ENCODE data around the gene MED25.

The MED25 gene

GRCh38 chr19:49861107-49861506 is 43.0 kb downstream of the MED25 start:
- Histone ChIP-seq H2BK15ac (ENCODE audit: low read depth, poor library complexity, severe bottlenecking) (no peak overlapping the region), H3K4me1 (ENCODE audit: control insufficient read depth, insufficient read depth, low read depth, low read length) (peaks cover 55% of the 10 kb centered on the region), H2AK5ac (ENCODE audit: low read length, severe bottlenecking) (no peak overlapping the region), H2AFZ (ENCODE audit: low read depth, low read length) (no peak overlapping the region), H3K14ac (ENCODE audit: low read length in 2 of 2) (no peak overlapping the region), H3K4me3 (ENCODE audit: insufficient read depth in 1 of 2, low read depth in 1 of 2, low read length in 2 of 2) (no peak overlapping the region), H3K9me3 (ENCODE audit: control insufficient read depth, low read length) (no peaks in the 10 kb centered on the region), H2BK12ac (ENCODE audit: low read length in 2 of 2) (no peak overlapping the region), H4K91ac (ENCODE audit: low read length) (no peak overlapping the region), H3K9ac (ENCODE audit: low read length) (no peak overlapping the region), H3K4ac (ENCODE audit: low read depth in 1 of 2, low read length in 2 of 2) (no peak overlapping the region), H3K79me1 (replicated peaks; ENCODE audit: low read length, poor library complexity, severe bottlenecking) (peaks cover 23% of the 10 kb centered on the region), H3K27me3 (ENCODE audit: control insufficient read depth in 1 of 2, insufficient read depth in 1 of 2, low read length in 2 of 2) (no peaks in the 10 kb centered on the region), H4K8ac (ENCODE audit: low read length) (no peak overlapping the region), H2BK5ac (ENCODE audit: low read depth, low read length, poor library complexity, severe bottlenecking) (no peak overlapping the region), H3K27ac (ENCODE audit: low read length, poor library complexity, severe bottlenecking) (no peak overlapping the region), H2BK120ac (ENCODE audit: low read depth, low read length) (no peak overlapping the region), H3K4me2 (ENCODE audit: low read length, poor library complexity, severe bottlenecking) (no peak overlapping the region), H3K18ac (ENCODE audit: low read depth in 1 of 2, low read length in 2 of 2) (no peak overlapping the region), H3K36me3 (ENCODE audit: control insufficient read depth in 1 of 2, insufficient read depth in 2 of 2, low read depth in 1 of 2, low read length in 2 of 2) (peaks cover 69 to 92% of the 10 kb centered on the region in 2 experiments), H3K23ac (ENCODE audit: low read length in 2 of 2) (no peak overlapping the region)
- 62% methylated on average over 12 of the region's 13 CpGs for WGBS
- no peak for DNase-seq

GRCh38 chr19:49861541-49862378 is 43.7 kb downstream of the MED25 start:
- no peak for DNase-seq
- no peak overlapping the region for H3K4me2 ChIP-seq (ENCODE audit: low read length, poor library complexity, severe bottlenecking)
- H3K4ac ChIP-seq (ENCODE audit: low read depth in 1 of 2, low read length in 2 of 2): no peak overlapping the region
- no peak overlapping the region for H4K8ac ChIP-seq (ENCODE audit: low read length)
- no peaks in the 10 kb centered on the region for H3K27me3 ChIP-seq (ENCODE audit: control insufficient read depth in 1 of 2, insufficient read depth in 1 of 2, low read length in 2 of 2)
- H2AK5ac ChIP-seq (ENCODE audit: low read length, severe bottlenecking): no peak overlapping the region
- H2BK5ac ChIP-seq (ENCODE audit: low read depth, low read length, poor library complexity, severe bottlenecking): no peak overlapping the region
- no peak overlapping the region for H3K23ac ChIP-seq (ENCODE audit: low read length in 2 of 2)
- no peak overlapping the region for H2BK120ac ChIP-seq (ENCODE audit: low read depth, low read length)
- no peak overlapping the region for H3K18ac ChIP-seq (ENCODE audit: low read depth in 1 of 2, low read length in 2 of 2)
- no peaks in the 10 kb centered on the region for H3K9me3 ChIP-seq (ENCODE audit: control insufficient read depth, low read length)
- peaks cover 57% of the 10 kb centered on the region for H3K4me1 ChIP-seq (ENCODE audit: control insufficient read depth, insufficient read depth, low read depth, low read length)
- no peak overlapping the region for H2BK12ac ChIP-seq (ENCODE audit: low read length in 2 of 2)
- H3K14ac ChIP-seq (ENCODE audit: low read length in 2 of 2): no peak overlapping the region
- H4K91ac ChIP-seq (ENCODE audit: low read length): no peak overlapping the region
- peaks cover 22% of the 10 kb centered on the region for H3K79me1 ChIP-seq (replicated peaks; ENCODE audit: low read length, poor library complexity, severe bottlenecking)
- H3K27ac ChIP-seq (ENCODE audit: low read length, poor library complexity, severe bottlenecking): no peak overlapping the region
- H3K36me3 ChIP-seq (ENCODE audit: control insufficient read depth in 1 of 2, insufficient read depth in 2 of 2, low read depth in 1 of 2, low read length in 2 of 2): peaks cover 65 to 87% of the 10 kb centered on the region in 2 experiments
- no peak overlapping the region for H3K9ac ChIP-seq (ENCODE audit: low read length)
- H2BK15ac ChIP-seq (ENCODE audit: low read depth, poor library complexity, severe bottlenecking): no peak overlapping the region
- H2AFZ ChIP-seq (ENCODE audit: low read depth, low read length): no peak overlapping the region
- WGBS: 95% methylated on average over 44 of the region's 60 CpGs
- H3K4me3 ChIP-seq (ENCODE audit: insufficient read depth in 1 of 2, low read depth in 1 of 2, low read length in 2 of 2): no peak overlapping the region

- H3K4me1 ChIP-seq (ENCODE audit: control insufficient read depth, insufficient read depth, low read depth, low read length): peaks cover 53% of the 10 kb centered on the region
- H2AFZ ChIP-seq (ENCODE audit: low read depth, low read length): no peak overlapping the region
- peak overlapping the region in 1 of 2 experiments; percentile 25 for H3K4ac ChIP-seq (ENCODE audit: low read depth in 1 of 2, low read length in 2 of 2)
- no peak overlapping the region for H2BK5ac ChIP-seq (ENCODE audit: low read depth, low read length, poor library complexity, severe bottlenecking)
- no peak overlapping the region for H3K4me2 ChIP-seq (ENCODE audit: low read length, poor library complexity, severe bottlenecking)
- no peak overlapping the region for H2BK120ac ChIP-seq (ENCODE audit: low read depth, low read length)
- H3K18ac ChIP-seq (ENCODE audit: low read depth in 1 of 2, low read length in 2 of 2): peak overlapping the region in 1 of 2 experiments; percentile 48
- peak; percentile 50 for DNase-seq
- no peak overlapping the region for H3K14ac ChIP-seq (ENCODE audit: low read length in 2 of 2)
- H3K4me3 ChIP-seq (ENCODE audit: insufficient read depth in 1 of 2, low read depth in 1 of 2, low read length in 2 of 2): no peak overlapping the region
- H2BK12ac ChIP-seq (ENCODE audit: low read length in 2 of 2): no peak overlapping the region
- no peak overlapping the region for H4K8ac ChIP-seq (ENCODE audit: low read length)
- H4K91ac ChIP-seq (ENCODE audit: low read length): peak overlapping the region; percentile 34
- H3K79me1 ChIP-seq (replicated peaks; ENCODE audit: low read length, poor library complexity, severe bottlenecking): peaks cover 21% of the 10 kb centered on the region
- H3K9ac ChIP-seq (ENCODE audit: low read length): no peak overlapping the region
- H3K36me3 ChIP-seq (ENCODE audit: control insufficient read depth in 1 of 2, insufficient read depth in 2 of 2, low read depth in 1 of 2, low read length in 2 of 2): peaks cover 56 to 78% of the 10 kb centered on the region in 2 experiments
- H3K23ac ChIP-seq (ENCODE audit: low read length in 2 of 2): no peak overlapping the region
- peak overlapping the region; percentile 2 for H2AK5ac ChIP-seq (ENCODE audit: low read length, severe bottlenecking)
- no peaks in the 10 kb centered on the region for H3K27me3 ChIP-seq (ENCODE audit: control insufficient read depth in 1 of 2, insufficient read depth in 1 of 2, low read length in 2 of 2)
- no peak overlapping the region for H3K27ac ChIP-seq (ENCODE audit: low read length, poor library complexity, severe bottlenecking)
- peak overlapping the region; percentile 39 for H2BK15ac ChIP-seq (ENCODE audit: low read depth, poor library complexity, severe bottlenecking)
- H3K9me3 ChIP-seq (ENCODE audit: control insufficient read depth, low read length): no peaks in the 10 kb centered on the region
- 79% methylated on average over 49 of the region's 49 CpGs for WGBS
These were observed 44.5 kb downstream of the MED25 start for GRCh38 chr19:49862391-49863253.
